ENCODE measurements around the gene ZNF648.
A peak's percentile ranks its signal among the peaks of the same experiment; 100 is the strongest.
"Not testable (repeated sequence)": the region's sequence is repeated elsewhere in the genome, so short reads cannot be mapped to it uniquely, and the experiment has no call there.

Gene ZNF648

GRCh38 chr1:182069028-182069466, 7.5 kb upstream of the ZNF648 start:
- peak; percentile 66 for DNase-seq

GRCh38 chr1:182066934-182067333, 5.4 kb upstream of the ZNF648 start:
- no peak for DNase-seq

GRCh38 chr1:182065126-182065845, 3.8 kb upstream of the ZNF648 start:
- DNase-seq, result no peak

GRCh38 chr1:182064611-182065010, 3.1 kb upstream of the ZNF648 start:
- DNase-seq, result no peak

GRCh38 chr1:182062223-182062622, 711 bp upstream of the ZNF648 start:
- DNase-seq, result no peak

- DNase-seq, result no peak
Measured at GRCh38 chr1:182060877-182061276, 635 bp downstream of the ZNF648 start.

GRCh38 chr1:182059936-182060335, 1.6 kb downstream of the ZNF648 start:
- DNase-seq, result no peak

GRCh38 chr1:182056601-182057366, 4.7 kb downstream of the ZNF648 start:
- no peak for DNase-seq

GRCh38 chr1:182054698-182055326, 6.7 kb downstream of the ZNF648 start:
- peak; percentile 72 for DNase-seq

- no peak for DNase-seq
Measured at GRCh38 chr1:182052355-182052754, 9.2 kb downstream of the ZNF648 start.

- no peak for DNase-seq
Measured at GRCh38 chr1:182051938-182052337, 9.6 kb downstream of the ZNF648 start.

GRCh38 chr1:182050481-182051448, 10.7 kb downstream of the ZNF648 start:
- no peak for DNase-seq

GRCh38 chr1:182048562-182048961, 12.9 kb downstream of the ZNF648 start:
- DNase-seq, result no peak

- no peak for DNase-seq
Measured at GRCh38 chr1:182046763-182047162, 14.7 kb downstream of the ZNF648 start.

GRCh38 chr1:182045481-182045880, 16.0 kb downstream of the ZNF648 start:
- not testable (repeated sequence) for DNase-seq

- no peak for DNase-seq
Measured at GRCh38 chr1:182041615-182042014, 19.9 kb downstream of the ZNF648 start.

GRCh38 chr1:182038220-182038619, 23.3 kb downstream of the ZNF648 start:
- no peak for DNase-seq

GRCh38 chr1:182035097-182035770, 26.3 kb downstream of the ZNF648 start:
- peak; percentile 23 for DNase-seq

GRCh38 chr1:182032251-182032650, 29.3 kb downstream of the ZNF648 start:
- no peak for DNase-seq

GRCh38 chr1:182029379-182030331, 31.9 kb downstream of the ZNF648 start:
- peak; percentile 93 for DNase-seq

GRCh38 chr1:182029002-182029378, 32.5 kb downstream of the ZNF648 start:
- DNase-seq, result no peak
